Keratinocyte (primary cell): Measurements from ENCODE around the gene SYNJ2.

Experiments
- EZH2 ChIP-seq: IDR thresholded peaks from one replicate; pipeline ENCODE4 v1.6.1; 2012; ENCODE audit warnings: inconsistent platforms, mild to moderate bottlenecking, low read length, moderate library complexity
- TF ChIP-seq, protein P1 (sequence below), 3 experiments: IDR thresholded peaks in 1 of 3; conservative IDR thresholded peaks in 1 of 3; optimal IDR thresholded peaks in 1 of 3; 2 replicates in 2 of 3; 3 replicates in 1 of 3; pipeline versions ENCODE3 to v1.5.1; 2011; ENCODE audit warnings: low read length in 3 of 3, mild to moderate bottlenecking in 3 of 3, moderate library complexity in 2 of 3, control low read depth in 1 of 3, inconsistent platforms in 1 of 3; ENCODE audit not compliant: insufficient read depth in 2 of 3; ENCODE audit errors: extremely low read depth in 1 of 3

DNA sequence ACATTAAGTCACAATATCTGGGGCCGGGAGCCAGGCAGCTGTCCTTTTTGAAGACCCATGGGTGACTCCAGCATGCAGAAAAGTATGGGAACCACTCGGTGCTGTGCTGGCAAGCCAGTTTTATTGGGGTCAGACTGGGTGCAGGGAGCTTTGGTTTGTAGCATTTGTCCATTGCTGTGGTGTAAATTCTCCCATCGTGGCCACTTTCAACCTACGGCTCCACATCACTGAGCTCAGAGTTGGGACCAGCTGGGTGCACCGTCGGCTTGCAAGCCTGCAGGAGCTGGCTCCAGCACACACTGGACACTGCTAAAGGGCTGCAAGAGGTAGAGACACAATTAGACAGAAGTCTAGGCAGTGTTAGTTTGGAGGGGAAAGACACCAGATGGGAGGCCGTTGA, 66.9 kb downstream of the SYNJ2 start:
- TF ChIP-seq, protein P1, sequence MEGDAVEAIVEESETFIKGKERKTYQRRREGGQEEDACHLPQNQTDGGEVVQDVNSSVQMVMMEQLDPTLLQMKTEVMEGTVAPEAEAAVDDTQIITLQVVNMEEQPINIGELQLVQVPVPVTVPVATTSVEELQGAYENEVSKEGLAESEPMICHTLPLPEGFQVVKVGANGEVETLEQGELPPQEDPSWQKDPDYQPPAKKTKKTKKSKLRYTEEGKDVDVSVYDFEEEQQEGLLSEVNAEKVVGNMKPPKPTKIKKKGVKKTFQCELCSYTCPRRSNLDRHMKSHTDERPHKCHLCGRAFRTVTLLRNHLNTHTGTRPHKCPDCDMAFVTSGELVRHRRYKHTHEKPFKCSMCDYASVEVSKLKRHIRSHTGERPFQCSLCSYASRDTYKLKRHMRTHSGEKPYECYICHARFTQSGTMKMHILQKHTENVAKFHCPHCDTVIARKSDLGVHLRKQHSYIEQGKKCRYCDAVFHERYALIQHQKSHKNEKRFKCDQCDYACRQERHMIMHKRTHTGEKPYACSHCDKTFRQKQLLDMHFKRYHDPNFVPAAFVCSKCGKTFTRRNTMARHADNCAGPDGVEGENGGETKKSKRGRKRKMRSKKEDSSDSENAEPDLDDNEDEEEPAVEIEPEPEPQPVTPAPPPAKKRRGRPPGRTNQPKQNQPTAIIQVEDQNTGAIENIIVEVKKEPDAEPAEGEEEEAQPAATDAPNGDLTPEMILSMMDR (optimal IDR thresholded peaks at IDR 0.05 in 1 of 3, IDR thresholded peaks at IDR 0.05 in 1 of 3, conservative IDR thresholded peaks at IDR 0.05 in 1 of 3; ENCODE audit: extremely low read depth in 1 of 3, insufficient read depth in 2 of 3, low read length in 3 of 3), result no peak
- no peak for TF ChIP-seq EZH2
